Lung (tissue), 12 donors: ENCODE results near the gene CHRNA7. TPM values are rescaled to one million over a fixed set of nuclear protein-coding genes. Genes with fewer than 3 reads are reported as not detected.

Source experiments
- ATAC-seq: fragments of 200-7000 bp; cut with Tn5 transposase; one replicate; pipeline ENCODE4 v1.9.1; 2020; ENCODE audit warnings: moderate number of reproducible peaks; ENCODE audit not compliant: insufficient read depth, low FRiP score
- DNase-seq, 3 donors: peaks; one replicate each; pipeline ENCODE4 v3.0.0-alpha.2; 2013 to 2017
- H3K27ac ChIP-seq, 2 donors: one replicate each; pipeline ENCODE4 v1.5.1; 2013; ENCODE audit warnings: mild to moderate bottlenecking in 2 of 2, moderate library complexity in 2 of 2, control low read depth in 1 of 2, inconsistent platforms in 1 of 2, low read depth in 1 of 2, low read length in 1 of 2
- H3K27me3 ChIP-seq, 3 donors: one replicate each; pipeline ENCODE4 v1.5.1; 2013; ENCODE audit warnings: low read length in 2 of 3; ENCODE audit not compliant: control insufficient read depth in 3 of 3, insufficient read depth in 3 of 3
- H3K36me3 ChIP-seq, 4 donors: one replicate each; pipeline ENCODE4 v1.5.1; 2013; ENCODE audit warnings: low read length in 4 of 4, mild to moderate bottlenecking in 1 of 4, moderate library complexity in 1 of 4; ENCODE audit not compliant: control insufficient read depth in 4 of 4, insufficient read depth in 4 of 4
- H3K4me1 ChIP-seq, 5 donors: one replicate each; pipeline ENCODE4 v1.5.1; 2013; ENCODE audit warnings: low read length in 5 of 5, mild to moderate bottlenecking in 2 of 5, moderate library complexity in 1 of 5; ENCODE audit not compliant: control insufficient read depth in 5 of 5, insufficient read depth in 5 of 5
- H3K4me3 ChIP-seq: one replicate; pipeline ENCODE4 v1.5.1; 2013; ENCODE audit warnings: mild to moderate bottlenecking, control low read depth, moderate library complexity
- H3K9ac ChIP-seq, 2 donors: one replicate each; pipeline ENCODE4 v1.5.1; 2013; ENCODE audit warnings: low read length in 2 of 2, control low read depth in 1 of 2; ENCODE audit not compliant: insufficient read depth in 1 of 2
- H3K9me3 ChIP-seq, 4 donors: one replicate each; pipeline ENCODE4 v1.5.1; 2013; ENCODE audit warnings: low read length in 3 of 4, mild to moderate bottlenecking in 1 of 4, moderate library complexity in 1 of 4; ENCODE audit not compliant: control insufficient read depth in 4 of 4, insufficient read depth in 3 of 4
- CTCF ChIP-seq: IDR thresholded peaks from 2 replicates; pipeline ENCODE4 v1.5.1; 2012; ENCODE audit warnings: mild to moderate bottlenecking; ENCODE audit errors: control extremely low read depth, extremely low read depth
- WGBS, 2 donors: extraction: QIAGEN DNeasy Blood & Tissue Kit; methylation state at CpG; one replicate each; pipeline ENCODE4 v1.1.7; 2013; 5-methylcytosine and 5-hydroxymethylcytosine counted together
- polyA plus RNA-seq, 2 donors: library from polyadenylated mRNA; stranded (reverse); fragments of 200-250 nt; gene quantifications; one replicate each; pipeline ENCODE4 v1.2.1, GENCODE V29; 2013
- total RNA-seq, 2 donors: library from RNA; depleted of rRNA in 1 of 2; stranded (reverse); fragments of >200 nt in 1 of 2; gene quantifications; one replicate each; pipeline ENCODE4 v1.2.1, GENCODE V29; 2014 to 2021
- donor health status: control.
- donor health status: control.
- donor health status: Bipolar disorder and iron deficiency.
- donor health status: healthy.
- donor health status: DM: yes; HTN: yes; CAD: no.

The CHRNA7 gene
- total and polyA plus RNA-seq, 4 donors = 0.30 to 2.7 (median 1.4) TPM

GRCh38 chr15:31997711-31998110, 32.6 kb upstream of the CHRNA7 start:
- Histone ChIP-seq H3K36me3 (no peaks in the 10 kb centered on the region), H3K27me3 (peaks cover 0 to 3% (median 0%) of the 10 kb centered on the region in 3 donors), H3K4me3 (no peak overlapping the region), H3K4me1 (no peaks in the 10 kb centered on the region), H3K27ac (no peak overlapping the region), H3K9ac (no peak overlapping the region), H3K9me3 (no peaks in the 10 kb centered on the region)
- DNase-seq (no peak), ATAC-seq (no peak)
- TF ChIP-seq CTCF = no peak

- DNase-seq (no peak), ATAC-seq (no peak)
- TF ChIP-seq CTCF = no peak
Measured at GRCh38 chr15:32003558-32003957, 26.8 kb upstream of the CHRNA7 start.

GRCh38 chr15:32004249-32004648, 26.1 kb upstream of the CHRNA7 start:
- Histone ChIP-seq H3K4me1 (no peaks in the 10 kb centered on the region), H3K9me3 (peaks cover 0 to 2% (median 0%) of the 10 kb centered on the region in 4 donors), H3K4me3 (no peak overlapping the region), H3K9ac (no peak overlapping the region), H3K27ac (no peak overlapping the region), H3K27me3 (peaks cover 0 to 3% (median 0%) of the 10 kb centered on the region in 3 donors), H3K36me3 (no peaks in the 10 kb centered on the region)
- DNase-seq (no peak), ATAC-seq (no peak)
- TF ChIP-seq CTCF = no peak
- WGBS, 2 donors = 67 to 69% methylated on average over 2 of the region's 2 CpGs

More at GRCh38 chr15:32003558-32003957, 26.8 kb upstream of the CHRNA7 start:
- peaks cover 0 to 2% (median 0%) of the 10 kb centered on the region in 4 donors for H3K9me3 ChIP-seq
- no peak overlapping the region for H3K4me3 ChIP-seq
- H3K4me1 ChIP-seq = no peaks in the 10 kb centered on the region
- no peak overlapping the region for H3K9ac ChIP-seq
- 91 to 94% methylated on average over 2 of the region's 2 CpGs for WGBS, 2 donors
- H3K27me3 ChIP-seq = peaks cover 0 to 3% (median 0%) of the 10 kb centered on the region in 3 donors
- H3K36me3 ChIP-seq = no peaks in the 10 kb centered on the region
- no peak overlapping the region for H3K27ac ChIP-seq

GRCh38 chr15:32007355-32007960, 22.9 kb upstream of the CHRNA7 start:
- 79% methylated on average over 6 of the region's 6 CpGs for WGBS, 2 donors
- peaks cover 0 to 2% (median 0%) of the 10 kb centered on the region in 3 donors for H3K27me3 ChIP-seq
- DNase-seq (no peak), ATAC-seq (no peak)
- H3K36me3 ChIP-seq = no peaks in the 10 kb centered on the region
- H3K4me1 ChIP-seq = no peaks in the 10 kb centered on the region
- TF ChIP-seq CTCF = no peak
- no peak overlapping the region for H3K4me3 ChIP-seq
- peaks cover 0 to 2% (median 0%) of the 10 kb centered on the region in 4 donors for H3K9me3 ChIP-seq
- no peak overlapping the region for H3K9ac ChIP-seq
- no peak overlapping the region for H3K27ac ChIP-seq
